HL-60/S4 (cell line): Measurements from ENCODE around the gene COL4A2.

Experiments
- in situ Hi-C: fragments of 300-500 bp; cut with MboI; formaldehyde crosslinking; loops from 2 replicates; pipeline ENCODE4 v1.14.3; 2022; ENCODE audit warnings: low sequenced_read_pairs

COL4A2 gene

GRCh38 chr13:110541526-110541920 is 234.4 kb downstream of the COL4A2 start:
- in situ Hi-C loops = no loop called here

GRCh38 chr13:110542169-110542796 is 235.2 kb downstream of the COL4A2 start:
- in situ Hi-C loops = no loop called here

- in situ Hi-C loops = no loop called here
These were observed 239.3 kb downstream of the COL4A2 start for GRCh38 chr13:110546378-110546777.

- in situ Hi-C loops = no loop called here
These were observed 239.8 kb downstream of the COL4A2 start for GRCh38 chr13:110546926-110547325.

GRCh38 chr13:110548891-110549794 is 242.1 kb downstream of the COL4A2 start:
- in situ Hi-C loops = no loop called here

GRCh38 chr13:110549795-110550160 is 242.7 kb downstream of the COL4A2 start:
- in situ Hi-C loops = no loop called here

- in situ Hi-C loops = no loop called here
These were observed 244.2 kb downstream of the COL4A2 start for GRCh38 chr13:110551284-110551683.

GRCh38 chr13:110552767-110553166 is 245.7 kb downstream of the COL4A2 start:
- in situ Hi-C loops = no loop called here

- in situ Hi-C loops = no loop called here
These were observed 246.3 kb downstream of the COL4A2 start for GRCh38 chr13:110553417-110553816.

GRCh38 chr13:110554227-110554836 is 247.2 kb downstream of the COL4A2 start:
- in situ Hi-C loops = no loop called here

- in situ Hi-C loops = no loop called here
These were observed 247.9 kb downstream of the COL4A2 start for GRCh38 chr13:110554946-110555345.

GRCh38 chr13:110555601-110556223 is 248.6 kb downstream of the COL4A2 start:
- in situ Hi-C loops = no loop called here

GRCh38 chr13:110556224-110556606 is 249.1 kb downstream of the COL4A2 start:
- in situ Hi-C loops = no loop called here

- in situ Hi-C loops = no loop called here
These were observed 250.0 kb downstream of the COL4A2 start for GRCh38 chr13:110557082-110557481.

GRCh38 chr13:110557610-110558305 is 250.7 kb downstream of the COL4A2 start:
- in situ Hi-C loops = no loop called here

- in situ Hi-C loops = no loop called here
These were observed 252.4 kb downstream of the COL4A2 start for GRCh38 chr13:110559429-110559943.

- in situ Hi-C loops = no loop called here
These were observed 252.9 kb downstream of the COL4A2 start for GRCh38 chr13:110559986-110560385.

- in situ Hi-C loops = no loop called here
These were observed 253.7 kb downstream of the COL4A2 start for GRCh38 chr13:110560601-110561343.

GRCh38 chr13:110561344-110562035 is 254.4 kb downstream of the COL4A2 start, which contains the start of gene RAB20:
TSS of gene RAB20 (minus strand) at chr13:110561722. CDS start at chr13:110561519, 203 bp downstream.
- in situ Hi-C loops = no loop called here
